HG02970 (cell line): Measurements from ENCODE around the gene TUBGCP5.
"Not testable (repeated sequence)": the region's sequence is repeated elsewhere in the genome, so short reads cannot be mapped to it uniquely, and the experiment has no call there.

Source experiments
- ATAC-seq: cut with Tn5 transposase; IDR thresholded peaks from one replicate; pipeline ENCODE4 v1.9.1; 2021; ENCODE audit warnings: mild to moderate bottlenecking, moderate library complexity, moderate number of reproducible peaks; ENCODE audit not compliant: unreplicated experiment, low FRiP score

The TUBGCP5 gene

GRCh38 chr15:23043535-23043934 lies 4.2 kb upstream of the TUBGCP5 start:
- ATAC-seq, result not testable (repeated sequence)

GRCh38 chr15:23041736-23042135 lies 2.4 kb upstream of the TUBGCP5 start:
- ATAC-seq, result not testable (repeated sequence)

GRCh38 chr15:23039917-23040281 lies 530 bp upstream of the TUBGCP5 start:
- peak; percentile 5 for ATAC-seq

- ATAC-seq, result no peak
Observed at GRCh38 chr15:23038726-23039142, 635 bp downstream of the TUBGCP5 start.

- ATAC-seq, result no peak
Observed at GRCh38 chr15:23035964-23036566, 3.3 kb downstream of the TUBGCP5 start.

GRCh38 chr15:23033979-23034378 lies 5.4 kb downstream of the TUBGCP5 start:
- ATAC-seq, result no peak

GRCh38 chr15:23026218-23026617 lies 13.2 kb downstream of the TUBGCP5 start:
- no peak for ATAC-seq

GRCh38 chr15:23022156-23022555 lies 17.2 kb downstream of the TUBGCP5 start:
- no peak for ATAC-seq

GRCh38 chr15:23014394-23015000 lies 24.9 kb downstream of the TUBGCP5 start:
- no peak for ATAC-seq

- ATAC-seq, result no peak
Observed at GRCh38 chr15:23013681-23014080, 25.7 kb downstream of the TUBGCP5 start.

- ATAC-seq, result not testable (repeated sequence)
Observed at GRCh38 chr15:23012616-23013015, 26.8 kb downstream of the TUBGCP5 start.

- ATAC-seq, result no peak
Observed at GRCh38 chr15:23003736-23004135, 35.6 kb downstream of the TUBGCP5 start.

- ATAC-seq, result no peak
Observed at GRCh38 chr15:23002920-23003319, 36.4 kb downstream of the TUBGCP5 start.

- ATAC-seq, result no peak
Observed at GRCh38 chr15:22995795-22996194, 43.6 kb downstream of the TUBGCP5 start.

GRCh38 chr15:22992024-22992326 lies 47.4 kb downstream of the TUBGCP5 start:
- no peak for ATAC-seq

GRCh38 chr15:22989576-22990477 lies 49.5 kb downstream of the TUBGCP5 start:
- no peak for ATAC-seq

GRCh38 chr15:22988811-22989210 lies 50.6 kb downstream of the TUBGCP5 start:
- ATAC-seq, result no peak

- ATAC-seq, result not testable (repeated sequence)
Observed at GRCh38 chr15:22981931-22982330, 57.4 kb downstream of the TUBGCP5 start.

GRCh38 chr15:22981051-22981840 lies 58.1 kb downstream of the TUBGCP5 start:
- ATAC-seq, result no peak

GRCh38 chr15:22980189-22981050 lies 58.9 kb downstream of the TUBGCP5 start, which contains the start of gene CYFIP1:
TSS of gene CYFIP1 (minus strand) at chr15:22980368. CDS start at chr15:22947285, 33,083 bp downstream.
- peak; percentile 50 for ATAC-seq
